ENCODE results near the gene GJD4. TPM values are rescaled to one million over a fixed set of nuclear protein-coding genes. Genes with fewer than 3 reads are reported as not detected.

The GJD4 gene
- total RNA-seq, 1 experiment from 2014 or later = 0.33 TPM

DNA sequence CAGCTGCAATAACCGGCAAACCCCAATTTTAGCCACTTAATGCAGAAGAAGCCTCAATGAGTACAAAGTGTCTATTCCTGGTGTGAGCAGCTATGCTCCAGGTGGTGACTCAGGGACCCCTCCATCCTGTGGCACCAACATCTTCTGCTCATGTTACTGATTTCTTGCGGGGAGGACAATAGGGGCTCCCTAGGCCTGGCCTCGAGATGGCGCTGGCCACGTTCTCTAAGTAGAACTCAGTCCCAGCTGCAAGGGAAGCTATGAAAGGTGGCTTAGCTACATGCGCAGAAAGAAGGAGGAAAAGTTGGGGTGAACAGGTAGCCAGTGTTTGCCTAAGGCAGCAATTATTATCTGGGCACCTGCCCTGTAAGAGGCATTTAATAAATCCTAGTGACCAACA is 6.6 kb downstream of the GJD4 start:
- H3K9me2 ChIP-seq (replicated peaks; ENCODE audit: low read length) = no peaks in the 10 kb centered on the region
- BruUV-seq (replicated peaks) = no TSS peak
- intact Hi-C loops (cut with micrococcal nuclease) = loop anchor here (5.0 kb wide), 1 partner anchor 1651 kb away; no protein-coding TSS in a partner anchor
- H3K36me3 ChIP-seq (ENCODE audit: low read depth, low read length) = no peaks in the 10 kb centered on the region
- H3K4me3 ChIP-seq (ENCODE audit: low read length) = no peak overlapping the region
- H4K20me1 ChIP-seq (ENCODE audit: low read length) = no peaks in the 10 kb centered on the region
- H3K79me2 ChIP-seq (ENCODE audit: low read length) = no peaks in the 10 kb centered on the region
- no peak overlapping the region for H2AFZ ChIP-seq (ENCODE audit: low read length)
- peaks cover 24% of the 10 kb centered on the region for H3K4me1 ChIP-seq (ENCODE audit: insufficient read depth, low read length)
- no peaks in the 10 kb centered on the region for H3F3A ChIP-seq (ENCODE audit: low read length, unreplicated experiment)
- DNase-seq (no peak), ATAC-seq (no peak)
- POLR2A ChIA-PET (ENCODE audit: unreplicated experiment) = no interaction called here
- H3K27ac ChIP-seq (ENCODE audit: low read length) = no peak overlapping the region
- H3K4me2 ChIP-seq (ENCODE audit: low read length) = no peak overlapping the region
- H3K9me3 ChIP-seq (ENCODE audit: low read length) = no peaks in the 10 kb centered on the region
- CTCF ChIA-PET = interaction anchor here (1.0 to 3.6 kb wide), 5 partner anchors 16 to 1269 kb away, joined by 3 to 83 read pairs (median 9); no protein-coding TSS in a partner anchor
- TF ChIP-seq EZH2 (IDR thresholded peaks at IDR 0.05; ENCODE audit: low read length, unreplicated experiment) = no peak
- TF ChIP-seq, protein P1, sequence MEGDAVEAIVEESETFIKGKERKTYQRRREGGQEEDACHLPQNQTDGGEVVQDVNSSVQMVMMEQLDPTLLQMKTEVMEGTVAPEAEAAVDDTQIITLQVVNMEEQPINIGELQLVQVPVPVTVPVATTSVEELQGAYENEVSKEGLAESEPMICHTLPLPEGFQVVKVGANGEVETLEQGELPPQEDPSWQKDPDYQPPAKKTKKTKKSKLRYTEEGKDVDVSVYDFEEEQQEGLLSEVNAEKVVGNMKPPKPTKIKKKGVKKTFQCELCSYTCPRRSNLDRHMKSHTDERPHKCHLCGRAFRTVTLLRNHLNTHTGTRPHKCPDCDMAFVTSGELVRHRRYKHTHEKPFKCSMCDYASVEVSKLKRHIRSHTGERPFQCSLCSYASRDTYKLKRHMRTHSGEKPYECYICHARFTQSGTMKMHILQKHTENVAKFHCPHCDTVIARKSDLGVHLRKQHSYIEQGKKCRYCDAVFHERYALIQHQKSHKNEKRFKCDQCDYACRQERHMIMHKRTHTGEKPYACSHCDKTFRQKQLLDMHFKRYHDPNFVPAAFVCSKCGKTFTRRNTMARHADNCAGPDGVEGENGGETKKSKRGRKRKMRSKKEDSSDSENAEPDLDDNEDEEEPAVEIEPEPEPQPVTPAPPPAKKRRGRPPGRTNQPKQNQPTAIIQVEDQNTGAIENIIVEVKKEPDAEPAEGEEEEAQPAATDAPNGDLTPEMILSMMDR (conservative IDR thresholded peaks at IDR 0.05; ENCODE audit: low read depth, low read length) = peak; percentile 49
- H3K27me3 ChIP-seq (ENCODE audit: low read length) = no peaks in the 10 kb centered on the region
- no peak overlapping the region for H3K9ac ChIP-seq (ENCODE audit: low read length)

DNA sequence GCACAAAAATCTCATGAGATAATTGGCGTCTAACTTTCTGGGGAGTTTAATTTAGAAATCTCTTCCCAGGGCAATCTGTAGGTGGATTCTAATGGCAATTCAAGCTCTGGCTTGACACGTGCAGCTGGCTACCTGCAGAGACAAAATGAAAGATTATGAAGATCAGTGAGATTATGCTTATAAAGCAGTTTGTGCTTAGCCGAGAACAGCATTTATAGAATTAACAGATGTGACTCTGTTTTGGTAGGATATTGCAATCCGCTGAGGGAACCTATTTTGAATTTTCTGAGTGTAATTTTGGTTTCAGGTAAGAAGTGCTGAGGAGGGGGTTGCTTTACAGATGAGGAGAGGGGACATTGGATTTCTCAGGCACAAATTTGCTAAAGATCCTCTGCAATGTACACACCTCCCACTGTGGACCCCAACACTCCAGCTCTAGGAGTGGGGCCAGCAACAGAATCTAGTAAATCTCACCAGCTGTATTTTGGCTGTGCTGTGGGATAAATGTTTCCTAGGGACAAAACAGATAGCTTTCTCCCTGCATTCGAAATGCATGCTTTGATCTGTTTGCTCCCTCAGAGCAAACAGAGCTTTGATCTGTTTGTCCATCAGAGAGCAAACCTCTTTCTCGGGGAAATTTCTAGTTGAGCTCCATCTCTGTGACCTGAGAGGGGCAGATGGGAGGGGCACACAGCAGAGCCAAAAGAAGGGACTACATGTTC is 7.4 kb downstream of the GJD4 start:
- POLR2A ChIA-PET (ENCODE audit: unreplicated experiment) = no interaction called here
- Histone ChIP-seq H2AFZ (ENCODE audit: low read length) (no peak overlapping the region), H3K36me3 (ENCODE audit: low read depth, low read length) (no peaks in the 10 kb centered on the region), H3K9ac (ENCODE audit: low read length) (no peak overlapping the region), H3F3A (ENCODE audit: low read length, unreplicated experiment) (no peaks in the 10 kb centered on the region), H4K20me1 (ENCODE audit: low read length) (no peaks in the 10 kb centered on the region), H3K4me3 (ENCODE audit: low read length) (no peak overlapping the region), H3K27me3 (ENCODE audit: low read length) (no peaks in the 10 kb centered on the region), H3K4me2 (ENCODE audit: low read length) (no peak overlapping the region), H3K9me2 (replicated peaks; ENCODE audit: low read length) (no peaks in the 10 kb centered on the region), H3K27ac (ENCODE audit: low read length) (no peak overlapping the region), H3K9me3 (ENCODE audit: low read length) (no peaks in the 10 kb centered on the region), H3K4me1 (ENCODE audit: insufficient read depth, low read length) (peaks cover 16% of the 10 kb centered on the region), H3K79me2 (ENCODE audit: low read length) (no peaks in the 10 kb centered on the region)
- TF ChIP-seq, protein P1 (conservative IDR thresholded peaks at IDR 0.05; ENCODE audit: low read depth, low read length) = no peak
- no peak for TF ChIP-seq EZH2phosphoT487 (IDR thresholded peaks at IDR 0.05; ENCODE audit: borderline replicate concordance, low read length)
- TF ChIP-seq EZH2 (IDR thresholded peaks at IDR 0.05; ENCODE audit: low read length, unreplicated experiment) = no peak
- no peak for DNase-seq
- CTCF ChIA-PET = interaction anchor here (0.6 to 3.6 kb wide), 11 partner anchors 8 to 1534 kb away, joined by 3 to 94 read pairs (median 5); no protein-coding TSS in a partner anchor
- ATAC-seq = no peak
- intact Hi-C loops (cut with micrococcal nuclease) = loop anchor here (5.0 kb wide), 1 partner anchor 1650 kb away; no protein-coding TSS in a partner anchor
- no TSS peak for BruUV-seq (replicated peaks)

DNA sequence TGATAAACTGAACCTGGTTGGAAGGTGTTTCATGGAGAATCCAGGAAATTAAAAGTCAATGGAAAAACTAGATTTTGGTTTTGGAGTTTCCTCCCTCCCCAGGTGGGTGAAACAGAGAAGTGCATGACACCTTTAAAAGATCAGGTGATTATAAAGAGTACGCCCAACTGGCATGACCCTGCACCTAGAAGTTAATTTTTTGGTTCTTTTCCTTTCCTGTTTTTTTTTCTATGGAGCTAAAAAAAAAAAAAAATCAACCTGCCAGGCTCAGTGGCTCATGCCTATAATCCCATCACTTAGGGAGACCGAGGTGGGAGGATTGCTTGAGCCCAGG is 7.9 kb downstream of the GJD4 start:
- H4K20me1 ChIP-seq (ENCODE audit: low read length) = no peaks in the 10 kb centered on the region
- DNase-seq (no peak), ATAC-seq (no peak)
- intact Hi-C loops (cut with micrococcal nuclease) = loop anchor here (5.0 kb wide), 1 partner anchor 1649 kb away; no protein-coding TSS in a partner anchor
- no TSS peak for BruUV-seq (replicated peaks)
- ChIA-PET CTCF (interaction anchor here (0.6 to 3.6 kb wide), 19 partner anchors 9 to 1882 kb away, joined by 3 to 94 read pairs (median 9); no protein-coding TSS in a partner anchor), POLR2A (ENCODE audit: unreplicated experiment) (no interaction called here)
- no peak overlapping the region for H3K9ac ChIP-seq (ENCODE audit: low read length)
- H2AFZ ChIP-seq (ENCODE audit: low read length) = no peak overlapping the region
- H3K4me3 ChIP-seq (ENCODE audit: low read length) = no peak overlapping the region
- no peaks in the 10 kb centered on the region for H3K9me2 ChIP-seq (replicated peaks; ENCODE audit: low read length)
- H3K27me3 ChIP-seq (ENCODE audit: low read length) = no peaks in the 10 kb centered on the region
- H3K79me2 ChIP-seq (ENCODE audit: low read length) = no peaks in the 10 kb centered on the region
- TF ChIP-seq EZH2phosphoT487 (IDR thresholded peaks at IDR 0.05; ENCODE audit: borderline replicate concordance, low read length) (no peak), EZH2 (IDR thresholded peaks at IDR 0.05; ENCODE audit: low read length, unreplicated experiment) (no peak)
- TF ChIP-seq, protein P1 (conservative IDR thresholded peaks at IDR 0.05; ENCODE audit: low read depth, low read length) = no peak
- H3F3A ChIP-seq (ENCODE audit: low read length, unreplicated experiment) = no peaks in the 10 kb centered on the region
- H3K4me1 ChIP-seq (ENCODE audit: insufficient read depth, low read length) = peaks cover 11% of the 10 kb centered on the region
- no peak overlapping the region for H3K27ac ChIP-seq (ENCODE audit: low read length)
- no peak overlapping the region for H3K4me2 ChIP-seq (ENCODE audit: low read length)
- no peaks in the 10 kb centered on the region for H3K9me3 ChIP-seq (ENCODE audit: low read length)
- no peaks in the 10 kb centered on the region for H3K36me3 ChIP-seq (ENCODE audit: low read depth, low read length)
